Measurements from ENCODE around the gene TIMM8A.
"Not testable (repeated sequence)": the region's sequence is repeated elsewhere in the genome, so short reads cannot be mapped to it uniquely, and the experiment has no call there.

Gene TIMM8A

GRCh38 chrX:101359966-101360365 is 11.4 kb upstream of the TIMM8A start:
- no peak for DNase-seq (ENCODE audit: low read depth in 2 of 2)

GRCh38 chrX:101357166-101357795 is 8.7 kb upstream of the TIMM8A start:
- no peak for DNase-seq (ENCODE audit: low read depth in 2 of 2)

GRCh38 chrX:101349193-101349562 is 636 bp upstream of the TIMM8A start:
- no peak for DNase-seq (ENCODE audit: low read depth in 2 of 2)

- no peak for DNase-seq (ENCODE audit: low read depth in 2 of 2)
Observed at GRCh38 chrX:101347859-101348451, 587 bp downstream of the TIMM8A start.

- no peak for DNase-seq (ENCODE audit: low read depth in 2 of 2)
Observed at GRCh38 chrX:101337776-101338271, 10.7 kb downstream of the TIMM8A start.

GRCh38 chrX:101334310-101334709 is 14.2 kb downstream of the TIMM8A start:
- not testable (repeated sequence) for DNase-seq (ENCODE audit: low read depth in 2 of 2)

GRCh38 chrX:101326600-101326999 is 21.9 kb downstream of the TIMM8A start:
- not testable (repeated sequence) for DNase-seq (ENCODE audit: low read depth in 2 of 2)

GRCh38 chrX:101303790-101304189 is 44.8 kb downstream of the TIMM8A start:
- DNase-seq (ENCODE audit: low read depth in 2 of 2) = no peak

Data from activated CD4-positive, alpha-beta T cell treated with anti-CD3 and anti-CD28 coated beads for 24 hours (primary cell).